ENCODE results near the gene CCNE1. TPM values are rescaled to one million over a fixed set of nuclear protein-coding genes. Genes with fewer than 3 reads are reported as not detected.
A peak's percentile ranks its signal among the peaks of the same experiment; 100 is the strongest.

CCNE1 gene
- total and polyA plus RNA-seq, 4 donors = 6.3 to 9.9 (median 7.8) TPM

DNA sequence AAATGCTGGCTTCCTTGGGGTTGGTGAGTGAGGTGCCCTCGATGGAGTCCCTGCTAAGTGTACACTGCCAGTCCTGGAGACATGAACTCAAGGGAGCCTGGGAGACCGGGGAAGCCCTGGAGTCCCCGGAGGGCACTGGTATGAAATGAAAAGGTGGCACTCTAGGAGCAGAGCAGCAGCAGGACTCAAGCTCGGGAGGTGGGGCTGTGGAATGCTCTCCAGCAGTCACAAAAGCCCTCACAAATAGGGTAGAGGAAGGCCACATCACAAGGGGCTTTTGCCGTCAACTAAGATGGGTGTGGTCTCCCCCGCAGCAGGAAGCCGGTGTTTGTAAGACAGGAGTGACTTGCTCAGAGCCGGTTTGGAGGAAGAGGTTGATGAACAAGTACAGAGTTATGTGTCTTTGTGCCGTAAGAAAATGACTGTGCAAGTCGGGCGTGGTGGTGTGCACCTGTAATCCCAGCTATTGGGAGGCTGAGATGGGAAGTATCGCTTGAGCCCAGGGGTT, 19.3 kb downstream of the CCNE1 start:
- Histone ChIP-seq H3K27me3 (ENCODE audit: control insufficient read depth, insufficient read depth, low read length) (no peaks in the 10 kb centered on the region), H3K4me3 (ENCODE audit: low read depth, low read length) (no peak overlapping the region), H3K27ac (ENCODE audit: low read depth, low read length) (no peak overlapping the region), H3K36me3 (ENCODE audit: control insufficient read depth, insufficient read depth, low read length) (no peaks in the 10 kb centered on the region), H3K9me3 (ENCODE audit: control insufficient read depth, insufficient read depth, low read length) (no peaks in the 10 kb centered on the region), H3K4me1 (ENCODE audit: control insufficient read depth, insufficient read depth, low read length) (no peaks in the 10 kb centered on the region)
- WGBS (ENCODE audit: insufficient coverage) = 67% methylated on average over 10 of the region's 12 CpGs
- no peak for DNase-seq (ENCODE audit: low read depth in 4 of 6, low spot score in 6 of 6)

DNA sequence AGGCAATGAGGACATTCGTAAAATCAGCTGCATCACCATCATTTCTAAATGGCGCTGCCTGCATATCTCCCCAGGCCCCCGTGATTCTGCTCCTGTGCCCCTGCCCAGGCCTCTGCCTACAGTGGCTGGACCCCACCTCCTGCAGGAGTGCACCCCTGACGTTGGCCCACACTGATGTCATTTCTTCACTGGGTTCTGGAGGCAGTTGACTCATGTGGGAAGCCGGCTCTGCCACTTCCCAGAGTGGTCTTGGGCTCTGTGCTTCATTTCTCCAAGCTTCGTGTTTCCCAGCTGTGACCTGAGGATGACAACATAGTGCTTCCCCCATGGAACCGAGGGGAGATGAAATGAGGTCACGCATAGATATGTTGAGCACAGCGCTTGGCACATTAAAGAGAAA, 19.9 kb downstream of the CCNE1 start:
- H3K4me3 ChIP-seq (ENCODE audit: low read depth, low read length) = no peak overlapping the region
- H3K9me3 ChIP-seq (ENCODE audit: control insufficient read depth, insufficient read depth, low read length) = no peaks in the 10 kb centered on the region
- no peak overlapping the region for H3K27ac ChIP-seq (ENCODE audit: low read depth, low read length)
- no peaks in the 10 kb centered on the region for H3K4me1 ChIP-seq (ENCODE audit: control insufficient read depth, insufficient read depth, low read length)
- H3K27me3 ChIP-seq (ENCODE audit: control insufficient read depth, insufficient read depth, low read length) = no peaks in the 10 kb centered on the region
- H3K36me3 ChIP-seq (ENCODE audit: control insufficient read depth, insufficient read depth, low read length) = no peaks in the 10 kb centered on the region
- no peak for DNase-seq (ENCODE audit: low read depth in 4 of 6, low spot score in 6 of 6)
- WGBS (ENCODE audit: insufficient coverage) = 76% methylated on average over 8 of the region's 9 CpGs

DNA sequence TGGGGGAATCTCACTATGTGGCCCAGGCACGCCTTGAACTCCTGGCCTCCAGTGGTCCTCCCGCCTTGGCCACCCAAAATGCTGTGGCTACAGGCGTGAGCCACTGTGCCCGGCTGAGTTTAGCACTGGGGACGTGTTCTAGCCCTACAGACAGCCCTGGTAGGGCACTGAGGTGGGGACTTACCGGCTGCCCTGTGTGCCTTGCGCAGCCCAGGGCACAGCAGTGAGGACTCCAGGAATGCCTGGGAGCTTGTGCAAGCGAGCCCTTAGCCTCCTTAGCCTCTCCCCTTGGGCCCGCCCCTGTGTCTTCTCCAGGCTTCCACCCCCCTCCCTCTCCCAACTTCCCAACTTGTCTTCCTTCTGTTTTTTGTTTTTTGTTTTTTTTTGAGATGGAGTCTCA, 21.0 kb downstream of the CCNE1 start:
- H3K36me3 ChIP-seq (ENCODE audit: control insufficient read depth, insufficient read depth, low read length) = no peaks in the 10 kb centered on the region
- DNase-seq (ENCODE audit: low read depth in 4 of 6, low spot score in 6 of 6) = no peak
- no peak overlapping the region for H3K27ac ChIP-seq (ENCODE audit: low read depth, low read length)
- H3K4me1 ChIP-seq (ENCODE audit: control insufficient read depth, insufficient read depth, low read length) = no peaks in the 10 kb centered on the region
- H3K9me3 ChIP-seq (ENCODE audit: control insufficient read depth, insufficient read depth, low read length) = no peaks in the 10 kb centered on the region
- no peaks in the 10 kb centered on the region for H3K27me3 ChIP-seq (ENCODE audit: control insufficient read depth, insufficient read depth, low read length)
- WGBS (ENCODE audit: insufficient coverage) = 92% methylated on average over 7 of the region's 9 CpGs
- H3K4me3 ChIP-seq (ENCODE audit: low read depth, low read length) = no peak overlapping the region

DNA sequence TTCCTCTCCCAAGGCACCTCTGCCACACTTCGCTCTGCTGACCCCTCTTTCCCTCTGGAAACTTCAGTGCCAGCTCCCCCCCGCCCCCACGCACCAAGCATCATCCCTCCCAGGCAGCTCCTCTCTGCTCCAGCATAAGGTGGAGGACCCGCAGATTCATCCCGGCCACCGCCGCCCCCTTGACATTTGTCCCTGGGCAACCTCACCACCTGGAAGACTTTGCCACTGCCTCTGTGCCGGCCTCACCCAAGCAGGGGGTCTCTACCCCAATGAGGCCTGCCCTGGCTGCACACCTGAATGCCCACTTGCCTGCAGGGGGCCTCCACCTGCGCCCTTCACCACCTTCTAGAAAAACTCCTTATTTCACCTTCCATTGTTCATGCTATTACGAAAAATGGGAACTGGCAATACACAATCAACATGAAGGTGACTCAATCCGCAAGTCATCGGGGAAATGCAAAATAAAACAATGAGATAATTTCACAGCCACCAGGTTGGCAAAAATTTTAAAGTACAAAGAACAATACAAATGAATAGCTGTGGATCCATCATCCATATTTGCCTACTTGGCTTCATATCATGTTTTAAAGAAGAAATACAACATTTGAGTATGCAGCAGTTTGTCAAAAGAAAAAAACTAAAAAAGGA, 21.9 kb downstream of the CCNE1 start:
- Histone ChIP-seq H3K9me3 (ENCODE audit: control insufficient read depth, insufficient read depth, low read length) (no peaks in the 10 kb centered on the region), H3K36me3 (ENCODE audit: control insufficient read depth, insufficient read depth, low read length) (no peaks in the 10 kb centered on the region), H3K27me3 (ENCODE audit: control insufficient read depth, insufficient read depth, low read length) (no peaks in the 10 kb centered on the region), H3K4me1 (ENCODE audit: control insufficient read depth, insufficient read depth, low read length) (no peaks in the 10 kb centered on the region), H3K27ac (ENCODE audit: low read depth, low read length) (no peak overlapping the region), H3K4me3 (ENCODE audit: low read depth, low read length) (no peak overlapping the region)
- DNase-seq (ENCODE audit: low read depth in 4 of 6, low spot score in 6 of 6) = no peak
- WGBS (ENCODE audit: insufficient coverage) = 88% methylated on average over 10 of the region's 12 CpGs

DNA sequence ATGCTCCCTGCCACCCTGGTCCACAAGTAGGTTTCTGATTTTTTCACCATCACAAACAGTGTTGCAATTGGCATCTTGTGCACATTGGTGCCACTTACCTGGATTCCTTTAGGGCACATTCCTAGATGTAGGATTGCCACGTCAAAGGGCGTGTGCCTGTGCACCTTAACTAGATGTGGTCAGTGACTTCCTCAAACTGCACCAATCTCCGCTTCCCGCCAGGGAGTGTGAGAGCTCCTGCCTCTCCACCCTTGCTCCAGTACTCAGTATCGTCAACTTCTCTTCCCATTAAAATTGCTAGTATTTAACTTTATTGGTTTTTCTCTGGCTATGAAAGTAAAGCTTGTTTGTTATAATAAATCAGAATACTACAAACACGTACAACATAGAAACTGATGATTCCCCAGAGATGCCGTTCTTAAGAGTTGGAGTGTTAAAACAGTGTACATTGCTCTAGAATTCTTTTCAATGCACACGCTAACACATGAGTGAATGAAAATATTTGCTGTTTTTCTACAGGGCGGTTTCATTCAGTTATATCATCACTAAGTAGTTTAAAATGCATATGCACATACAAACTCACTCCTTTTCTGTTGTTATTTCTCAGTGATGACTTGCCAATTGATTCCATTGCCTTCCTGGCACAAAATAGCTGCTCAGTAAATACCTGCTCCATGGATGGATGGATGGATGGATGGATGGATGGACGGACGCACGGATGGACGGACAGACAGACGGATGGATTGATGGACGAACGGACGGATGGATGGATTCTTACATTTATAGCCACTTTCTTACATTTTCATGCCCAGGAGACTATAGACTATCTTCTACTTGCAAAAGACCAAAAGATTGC, 23.4 kb downstream of the CCNE1 start:
- no peak overlapping the region for H3K27ac ChIP-seq (ENCODE audit: low read depth, low read length)
- 62% methylated on average over 2 of the region's 17 CpGs for WGBS (ENCODE audit: insufficient coverage)
- no peak overlapping the region for H3K4me3 ChIP-seq (ENCODE audit: low read depth, low read length)
- H3K4me1 ChIP-seq (ENCODE audit: control insufficient read depth, insufficient read depth, low read length) = no peaks in the 10 kb centered on the region
- peaks cover 3% of the 10 kb centered on the region for H3K27me3 ChIP-seq (ENCODE audit: control insufficient read depth, insufficient read depth, low read length)
- DNase-seq (ENCODE audit: low read depth in 4 of 6, low spot score in 6 of 6) = no peak
- H3K9me3 ChIP-seq (ENCODE audit: control insufficient read depth, insufficient read depth, low read length) = no peaks in the 10 kb centered on the region
- no peaks in the 10 kb centered on the region for H3K36me3 ChIP-seq (ENCODE audit: control insufficient read depth, insufficient read depth, low read length)

DNA sequence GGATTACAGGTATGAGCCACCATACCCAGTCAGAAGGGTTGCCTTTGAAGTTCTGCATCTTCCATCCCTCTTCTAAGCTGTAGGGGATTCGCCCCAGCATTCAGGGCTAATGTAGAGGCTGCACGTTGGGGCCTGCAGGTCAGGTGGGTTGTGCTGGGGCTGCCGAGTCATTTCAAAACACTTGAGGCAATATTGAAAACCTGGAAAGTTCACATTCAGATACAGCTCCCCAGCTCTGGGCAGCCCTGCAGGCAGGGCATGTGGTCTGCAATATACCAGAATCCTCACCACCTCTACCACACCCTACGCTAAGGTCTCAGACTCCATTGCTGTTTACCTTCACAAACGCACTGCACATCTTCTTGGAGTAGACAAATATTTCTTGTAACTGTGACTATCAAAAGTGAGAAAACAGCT, 24.6 kb downstream of the CCNE1 start:
- DNase-seq (ENCODE audit: low read depth in 4 of 6, low spot score in 6 of 6) = no peak
- no peaks in the 10 kb centered on the region for H3K4me1 ChIP-seq (ENCODE audit: control insufficient read depth, insufficient read depth, low read length)
- no peak overlapping the region for H3K27ac ChIP-seq (ENCODE audit: low read depth, low read length)
- no peaks in the 10 kb centered on the region for H3K9me3 ChIP-seq (ENCODE audit: control insufficient read depth, insufficient read depth, low read length)
- no peaks in the 10 kb centered on the region for H3K36me3 ChIP-seq (ENCODE audit: control insufficient read depth, insufficient read depth, low read length)
- 76% methylated on average over 3 of the region's 5 CpGs for WGBS (ENCODE audit: insufficient coverage)
- H3K27me3 ChIP-seq (ENCODE audit: control insufficient read depth, insufficient read depth, low read length) = peaks cover 3% of the 10 kb centered on the region
- H3K4me3 ChIP-seq (ENCODE audit: low read depth, low read length) = no peak overlapping the region

DNA sequence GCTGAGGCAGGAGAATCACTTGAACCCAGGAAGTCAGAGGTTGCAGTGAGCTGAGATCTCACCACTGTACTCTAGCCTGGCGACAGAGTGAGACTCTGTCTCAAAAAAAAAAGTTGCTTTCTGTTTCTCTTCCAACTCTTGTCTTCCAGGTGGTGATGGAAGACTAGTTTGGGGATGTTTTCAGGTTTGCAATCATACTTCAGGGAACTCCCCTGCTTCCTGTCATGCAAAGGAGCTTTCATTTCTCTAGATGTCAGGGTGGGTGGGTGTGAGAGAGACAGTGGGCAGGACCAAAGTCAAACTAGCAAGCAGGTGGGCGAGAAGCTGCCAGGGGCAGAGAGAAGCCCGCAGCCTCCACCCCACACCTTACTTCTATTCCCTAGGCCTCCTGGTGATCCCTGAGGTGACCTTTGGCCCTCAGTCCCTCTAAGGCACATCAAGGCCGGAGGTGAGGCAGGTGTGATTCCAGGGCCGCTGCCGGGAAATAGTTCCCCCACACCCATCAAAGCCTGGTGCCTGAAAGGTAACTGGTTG, 25.7 kb downstream of the CCNE1 start:
- H3K4me3 ChIP-seq (ENCODE audit: low read depth, low read length) = no peak overlapping the region
- H3K36me3 ChIP-seq (ENCODE audit: control insufficient read depth, insufficient read depth, low read length) = no peaks in the 10 kb centered on the region
- 92% methylated on average over 2 of the region's 6 CpGs for WGBS (ENCODE audit: insufficient coverage)
- H3K27me3 ChIP-seq (ENCODE audit: control insufficient read depth, insufficient read depth, low read length) = peaks cover 3% of the 10 kb centered on the region
- DNase-seq (ENCODE audit: low read depth in 4 of 6, low spot score in 6 of 6) = no peak
- H3K9me3 ChIP-seq (ENCODE audit: control insufficient read depth, insufficient read depth, low read length) = no peaks in the 10 kb centered on the region
- H3K4me1 ChIP-seq (ENCODE audit: control insufficient read depth, insufficient read depth, low read length) = no peaks in the 10 kb centered on the region
- H3K27ac ChIP-seq (ENCODE audit: low read depth, low read length) = no peak overlapping the region

DNA sequence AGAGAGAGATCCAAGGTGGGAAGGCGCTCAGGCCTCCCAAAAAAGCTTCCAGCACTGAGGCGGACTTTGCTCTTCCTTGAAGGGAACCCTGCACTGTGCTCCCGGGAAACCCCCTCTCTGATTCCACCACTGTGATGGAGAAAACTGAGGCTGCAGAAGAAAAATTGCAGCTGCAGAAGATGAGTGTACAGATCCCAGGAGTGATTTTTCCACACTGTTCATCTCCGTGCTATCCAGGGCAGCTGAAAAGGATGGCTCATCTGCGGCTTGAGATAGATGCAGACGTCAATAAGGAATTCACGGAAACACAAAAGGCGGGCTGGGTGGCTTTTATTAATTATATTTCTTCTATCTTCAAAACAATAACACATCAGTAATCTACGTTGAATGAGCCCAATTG, 26.2 kb downstream of the CCNE1 start:
- DNase-seq (ENCODE audit: low read depth in 4 of 6, low spot score in 6 of 6) = no peak
- no peaks in the 10 kb centered on the region for H3K9me3 ChIP-seq (ENCODE audit: control insufficient read depth, insufficient read depth, low read length)
- 60% methylated on average over 1 of the region's 9 CpGs for WGBS (ENCODE audit: insufficient coverage)
- no peak overlapping the region for H3K27ac ChIP-seq (ENCODE audit: low read depth, low read length)
- H3K4me1 ChIP-seq (ENCODE audit: control insufficient read depth, insufficient read depth, low read length) = peaks cover 3% of the 10 kb centered on the region
- H3K27me3 ChIP-seq (ENCODE audit: control insufficient read depth, insufficient read depth, low read length) = peaks cover 6% of the 10 kb centered on the region
- no peak overlapping the region for H3K4me3 ChIP-seq (ENCODE audit: low read depth, low read length)
- H3K36me3 ChIP-seq (ENCODE audit: control insufficient read depth, insufficient read depth, low read length) = no peaks in the 10 kb centered on the region

DNA sequence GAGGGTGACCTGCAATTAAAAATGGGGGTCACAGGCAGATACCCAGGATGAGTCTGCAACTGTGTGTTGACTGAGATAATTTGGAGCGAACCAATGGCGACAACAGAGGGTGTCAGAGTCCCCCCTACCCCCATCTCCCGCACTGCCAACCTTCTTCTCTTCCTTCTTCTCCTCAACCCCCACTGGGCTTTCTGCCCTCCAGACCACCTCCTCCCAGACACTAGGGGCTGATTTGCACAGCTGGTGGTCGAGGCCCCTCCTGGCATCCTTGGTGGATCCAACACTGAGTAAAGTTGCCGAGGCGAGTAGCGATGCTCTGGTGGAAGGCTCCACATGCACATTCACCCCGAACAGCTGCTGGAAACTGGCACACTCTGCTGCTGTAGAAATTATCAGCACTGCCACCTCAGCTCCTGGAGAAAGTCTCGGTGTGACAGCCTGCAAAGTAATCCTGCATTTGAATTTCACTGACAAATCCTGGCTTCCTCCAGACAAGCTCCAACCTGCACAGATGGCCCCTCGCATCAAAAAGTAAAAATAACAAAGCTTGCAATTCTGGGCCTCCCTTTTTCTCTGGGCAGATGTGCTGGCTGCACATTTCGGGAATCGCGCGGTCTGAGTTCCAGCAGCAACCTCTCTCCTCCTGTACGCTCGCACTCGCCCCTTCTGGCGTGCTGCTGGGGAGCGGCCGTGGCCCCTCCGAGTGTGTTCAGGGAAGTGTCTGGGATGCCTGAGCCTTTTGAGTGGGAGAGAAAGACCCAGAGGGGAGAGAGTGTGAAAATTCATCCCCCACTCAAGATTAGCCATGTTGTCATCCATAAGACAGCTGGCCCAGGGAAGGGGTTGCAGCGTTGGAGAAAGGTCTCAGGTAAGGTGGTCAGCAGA, 28.5 kb downstream of the CCNE1 start:
- peaks cover 17% of the 10 kb centered on the region for H3K27me3 ChIP-seq (ENCODE audit: control insufficient read depth, insufficient read depth, low read length)
- WGBS (ENCODE audit: insufficient coverage) = 75% methylated on average over 13 of the region's 22 CpGs
- H3K4me1 ChIP-seq (ENCODE audit: control insufficient read depth, insufficient read depth, low read length) = peaks cover 18% of the 10 kb centered on the region

More for the DNA sequence above, 28.5 kb downstream of the CCNE1 start:
- Histone ChIP-seq H3K27ac (ENCODE audit: low read depth, low read length) (no peak overlapping the region), H3K9me3 (ENCODE audit: control insufficient read depth, insufficient read depth, low read length) (no peaks in the 10 kb centered on the region), H3K36me3 (ENCODE audit: control insufficient read depth, insufficient read depth, low read length) (no peaks in the 10 kb centered on the region), H3K4me3 (ENCODE audit: low read depth, low read length) (no peak overlapping the region)
- peak in 2 of 6 donors; percentile 17 to 23 for DNase-seq (ENCODE audit: low read depth in 4 of 6, low spot score in 6 of 6)
